IMR-90 (cell line): ENCODE measurements around the gene TMEM163. TPM values are rescaled to one million over a fixed set of nuclear protein-coding genes. Genes with fewer than 3 reads are reported as not detected.

Source experiments
- ATAC-seq: fragments of 200-7000 bp; cut with Tn5 transposase; 2 replicates; pipeline ENCODE4 v1.9.1; 2020; ENCODE audit warnings: low read depth, mild to moderate bottlenecking, moderate library complexity
- BruUV-seq: library from RNA; stranded (reverse); fragments of 400-500 nt; replicated peaks from 2 replicates; lab custom pipeline; 2021; lab: Mats Ljungman, UMichigan
- CTCF ChIA-PET: fragments of 300-600 bp; formaldehyde crosslinking; extraction: SDS; loops from one replicate; lab custom pipeline; 2021; ENCODE audit warnings: antibody characterized with exemption; lab: Yijun Ruan, JAX
- POLR2A ChIA-PET: fragments of 300-600 bp; sonication (Branson Sonifier 250); formaldehyde crosslinking; loops from one replicate; lab custom pipeline; 2022; ENCODE audit warnings: antibody characterized with exemption; ENCODE audit not compliant: unreplicated experiment; lab: Charles Lee
- DNase-seq: peaks from one replicate; pipeline ENCODE4 v3.0.0; 2013
- H2AFZ ChIP-seq: replicated peaks from 2 replicates; pipeline ENCODE3; 2013; ENCODE audit warnings: low read length, mild to moderate bottlenecking; ENCODE audit not compliant: poor library complexity
- H2AK5ac ChIP-seq: 2 replicates; pipeline ENCODE4 v1.6.1; 2013; ENCODE audit warnings: low read depth, low read length, inconsistent platforms
- H2AK9ac ChIP-seq: replicated peaks from 2 replicates; pipeline ENCODE3; 2013; ENCODE audit warnings: mild to moderate bottlenecking, low read depth, low read length, moderate library complexity; ENCODE audit not compliant: poor library complexity
- H2BK120ac ChIP-seq: 2 replicates; pipeline ENCODE4 v1.6.1; 2013; ENCODE audit warnings: low read depth, low read length, inconsistent platforms
- H2BK15ac ChIP-seq: 3 replicates; pipeline ENCODE4 v1.6.1; 2013; ENCODE audit warnings: low read depth, low read length, inconsistent platforms
- H2BK20ac ChIP-seq: 2 replicates; pipeline ENCODE4 v1.6.1; 2013; ENCODE audit warnings: low read depth, mild to moderate bottlenecking, inconsistent platforms, low read length, moderate library complexity
- H2BK5ac ChIP-seq: 2 replicates; pipeline ENCODE4 v1.6.1; 2013; ENCODE audit warnings: mild to moderate bottlenecking, low read depth, low read length, inconsistent platforms; ENCODE audit not compliant: poor library complexity, severe bottlenecking
- H3K14ac ChIP-seq: replicated peaks from 2 replicates; pipeline ENCODE4 v1.6.1; 2013; ENCODE audit warnings: low read depth, low read length, inconsistent platforms
- H3K18ac ChIP-seq: 2 replicates; pipeline ENCODE4 v1.6.1; 2013; ENCODE audit warnings: low read depth, low read length, control low read depth
- H3K23ac ChIP-seq: 2 replicates; pipeline ENCODE4 v1.6.1; 2013; ENCODE audit warnings: low read depth, low read length, inconsistent platforms
- H3K27ac ChIP-seq: 2 replicates; pipeline ENCODE4 v1.5.1; 2013; ENCODE audit warnings: mild to moderate bottlenecking, control low read depth, low read length; ENCODE audit not compliant: insufficient read depth
- H3K27me3 ChIP-seq: 2 replicates; pipeline ENCODE4 v1.6.1; 2013; ENCODE audit warnings: low read length; ENCODE audit not compliant: control insufficient read depth, insufficient read depth
- H3K36me3 ChIP-seq: 2 replicates; pipeline ENCODE4 v1.6.1; 2013; ENCODE audit warnings: low read length, mixed read lengths; ENCODE audit not compliant: control insufficient read depth, insufficient read depth
- H3K4ac ChIP-seq: 2 replicates; pipeline ENCODE4 v1.6.1; 2013; ENCODE audit warnings: low read depth, low read length, inconsistent platforms
- H3K4me1 ChIP-seq: 2 replicates; pipeline ENCODE4 v1.6.1; 2013; ENCODE audit warnings: low read length, mixed read lengths; ENCODE audit not compliant: control insufficient read depth, insufficient read depth
- H3K4me2 ChIP-seq: 2 replicates; pipeline ENCODE4 v1.6.1; 2013; ENCODE audit warnings: low read depth, mild to moderate bottlenecking, control low read depth, low read length, moderate library complexity
- H3K4me3 ChIP-seq: 2 replicates; pipeline ENCODE4 v1.5.1; 2013; ENCODE audit warnings: low read depth, mild to moderate bottlenecking, control low read depth, low read length, moderate library complexity; ENCODE audit not compliant: insufficient read depth
- H3K56ac ChIP-seq: 2 replicates; pipeline ENCODE4 v1.6.1; 2013; ENCODE audit warnings: low read length, inconsistent platforms; ENCODE audit not compliant: insufficient read depth; ENCODE audit errors: extremely low read depth
- H3K79me1 ChIP-seq, 2 experiments: 2 replicates each; pipeline ENCODE4 v1.6.1; 2013; ENCODE audit warnings: low read length in 2 of 2, inconsistent platforms in 1 of 2, low read depth in 1 of 2
- H3K9ac ChIP-seq: 2 replicates; pipeline ENCODE4 v1.6.1; 2013; ENCODE audit warnings: low read depth, low read length, control low read depth
- H3K9me1 ChIP-seq: 2 replicates; pipeline ENCODE4 v1.6.1; 2013; ENCODE audit warnings: low read length, inconsistent platforms; ENCODE audit not compliant: insufficient read depth
- H3K9me3 ChIP-seq: 2 replicates; pipeline ENCODE4 v1.6.1; 2013; ENCODE audit warnings: low read length; ENCODE audit not compliant: control insufficient read depth, insufficient read depth
- H4K20me1 ChIP-seq: 2 replicates; pipeline ENCODE4 v1.6.1; 2013; ENCODE audit warnings: low read length, inconsistent platforms; ENCODE audit not compliant: insufficient read depth
- H4K5ac ChIP-seq: 2 replicates; pipeline ENCODE4 v1.6.1; 2013; ENCODE audit warnings: mild to moderate bottlenecking, low read depth, low read length, control low read depth
- H4K8ac ChIP-seq, 2 experiments: 2 replicates each; pipeline ENCODE4 v1.6.1; 2013; ENCODE audit warnings: low read depth in 2 of 2, low read length in 2 of 2, control low read depth in 1 of 2, inconsistent platforms in 1 of 2
- H4K91ac ChIP-seq: 2 replicates; pipeline ENCODE4 v1.6.1; 2013; ENCODE audit warnings: low read depth, low read length, inconsistent platforms; ENCODE audit not compliant: insufficient read depth
- MXI1 ChIP-seq: IDR thresholded peaks from 2 replicates; pipeline ENCODE4 v1.6.1; 2012; ENCODE audit warnings: low read depth, mild to moderate bottlenecking, low read length, moderate library complexity, borderline replicate concordance
- WGBS, 2 experiments: methylation state at CpG; one replicate each; pipeline versions ENCODE4 v1.1.5 to v1.1.7; 2013; ENCODE audit warnings: missing lambda C conversion rate in 2 of 2; ENCODE audit not compliant: insufficient read length in 1 of 2; ENCODE audit errors: extremely low coverage in 2 of 2; 5-methylcytosine and 5-hydroxymethylcytosine counted together
- dilution Hi-C: fragments of 300-500 bp; cut with HindIII; formaldehyde crosslinking; loops from one replicate; pipeline ENCODE4 v1.14.3; 2018; ENCODE audit warnings: low sequenced_read_pairs; ENCODE audit not compliant: unreplicated experiment
- in situ Hi-C: fragments of 300-500 bp; cut with MboI; formaldehyde crosslinking; loops from 3 replicates; pipeline ENCODE4 v1.14.3; 2019; ENCODE audit warnings: low sequenced_read_pairs, inconsistent platforms, mixed read lengths
- intact Hi-C: fragments of 100-400 bp; cut with micrococcal nuclease; formaldehyde crosslinking; loops from 2 replicates; pipeline ENCODE4 v1.10.0; 2022
- polyA plus RNA-seq, 3 experiments: library from polyadenylated mRNA; depleted of rRNA; stranded (reverse); fragments of >200 nt; gene quantifications; 2 replicates each; pipeline ENCODE4 v1.2.3, GENCODE V29; 2012; ENCODE audit warnings: low replicate concordance in 1 of 3
- total RNA-seq: library from RNA; depleted of rRNA; stranded (reverse); fragments of >200 nt; gene quantifications from 2 replicates; pipeline ENCODE4 v1.2.3, GENCODE V29; 2012
- TF ChIP-seq, protein P1 (sequence below): conservative IDR thresholded peaks from 2 replicates; pipeline ENCODE4 v1.5.1; 2012; ENCODE audit warnings: mild to moderate bottlenecking, low read depth, low read length, improper control_type of control experiment
- TF ChIP-seq, protein P2 (sequence below): fragments of 150-350 bp; IDR thresholded peaks from 2 replicates; pipeline ENCODE4 v1.6.1; 2017; ENCODE audit warnings: mild to moderate bottlenecking, antibody characterized with exemption, low read length, low read depth

The TMEM163 gene
- total and polyA plus RNA-seq, 2 of the 4 experiments (the other 2 are of a cell fraction), result not detected

DNA sequence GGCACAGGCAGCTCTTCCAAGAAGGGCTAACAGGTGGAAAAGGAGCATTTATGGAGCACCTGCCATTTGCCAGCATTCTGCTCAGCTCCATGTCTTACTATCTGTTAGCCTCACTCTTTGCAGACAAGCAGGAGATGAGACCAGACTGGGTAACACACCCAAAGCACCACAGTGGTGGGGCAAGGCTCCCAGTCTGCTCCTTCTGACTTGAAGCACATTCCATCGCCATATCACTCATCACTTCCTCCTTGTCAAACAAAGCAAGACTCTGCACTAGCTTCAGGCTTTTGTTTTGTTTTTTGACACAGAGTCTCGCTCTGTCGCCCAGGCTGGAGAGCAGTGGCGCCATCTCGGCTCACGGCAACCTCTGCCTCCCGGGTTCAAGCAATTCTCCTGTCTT is 282.1 kb downstream of the TMEM163 start:
- peaks cover 45% of the 10 kb centered on the region for H3K36me3 ChIP-seq
- no peaks in the 10 kb centered on the region for H3K27me3 ChIP-seq
- no TSS peak for BruUV-seq
- no peak overlapping the region for H2BK120ac ChIP-seq
- TF ChIP-seq, protein P1, sequence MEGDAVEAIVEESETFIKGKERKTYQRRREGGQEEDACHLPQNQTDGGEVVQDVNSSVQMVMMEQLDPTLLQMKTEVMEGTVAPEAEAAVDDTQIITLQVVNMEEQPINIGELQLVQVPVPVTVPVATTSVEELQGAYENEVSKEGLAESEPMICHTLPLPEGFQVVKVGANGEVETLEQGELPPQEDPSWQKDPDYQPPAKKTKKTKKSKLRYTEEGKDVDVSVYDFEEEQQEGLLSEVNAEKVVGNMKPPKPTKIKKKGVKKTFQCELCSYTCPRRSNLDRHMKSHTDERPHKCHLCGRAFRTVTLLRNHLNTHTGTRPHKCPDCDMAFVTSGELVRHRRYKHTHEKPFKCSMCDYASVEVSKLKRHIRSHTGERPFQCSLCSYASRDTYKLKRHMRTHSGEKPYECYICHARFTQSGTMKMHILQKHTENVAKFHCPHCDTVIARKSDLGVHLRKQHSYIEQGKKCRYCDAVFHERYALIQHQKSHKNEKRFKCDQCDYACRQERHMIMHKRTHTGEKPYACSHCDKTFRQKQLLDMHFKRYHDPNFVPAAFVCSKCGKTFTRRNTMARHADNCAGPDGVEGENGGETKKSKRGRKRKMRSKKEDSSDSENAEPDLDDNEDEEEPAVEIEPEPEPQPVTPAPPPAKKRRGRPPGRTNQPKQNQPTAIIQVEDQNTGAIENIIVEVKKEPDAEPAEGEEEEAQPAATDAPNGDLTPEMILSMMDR, result no peak
- TF ChIP-seq MXI1, result no peak
- TF ChIP-seq, protein P2, sequence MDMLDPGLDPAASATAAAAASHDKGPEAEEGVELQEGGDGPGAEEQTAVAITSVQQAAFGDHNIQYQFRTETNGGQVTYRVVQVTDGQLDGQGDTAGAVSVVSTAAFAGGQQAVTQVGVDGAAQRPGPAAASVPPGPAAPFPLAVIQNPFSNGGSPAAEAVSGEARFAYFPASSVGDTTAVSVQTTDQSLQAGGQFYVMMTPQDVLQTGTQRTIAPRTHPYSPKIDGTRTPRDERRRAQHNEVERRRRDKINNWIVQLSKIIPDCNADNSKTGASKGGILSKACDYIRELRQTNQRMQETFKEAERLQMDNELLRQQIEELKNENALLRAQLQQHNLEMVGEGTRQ, result no peak
- no peak overlapping the region for H3K27ac ChIP-seq
- no peak overlapping the region for H3K4me3 ChIP-seq
- intact Hi-C loops (no loop called here), in situ Hi-C loops (no loop called here), dilution Hi-C loops (no loop called here)
- no peak overlapping the region for H4K5ac ChIP-seq
- H3K18ac ChIP-seq, result no peak overlapping the region
- ChIA-PET POLR2A (no interaction called here), CTCF (interaction anchor here (0.7 to 1.2 kb wide), 3 partner anchors 10 to 14 kb away, joined by 3 to 4 read pairs (median 3); no protein-coding TSS in a partner anchor)
- H4K91ac ChIP-seq, result no peak overlapping the region
- H2BK15ac ChIP-seq, result no peak overlapping the region
- H3K23ac ChIP-seq, result no peak overlapping the region
- no peak overlapping the region for H2AFZ ChIP-seq
- WGBS, 2 experiments, result 100% methylated on average over 1 of the region's 7 CpGs; no CpG with 5 or more reads in 1 of the 2 experiments
- no peaks in the 10 kb centered on the region for H3K9me3 ChIP-seq
- H4K20me1 ChIP-seq, result no peaks in the 10 kb centered on the region
- H2BK5ac ChIP-seq, result no peak overlapping the region
- H3K9me1 ChIP-seq, result peaks cover 20% of the 10 kb centered on the region
- no peak overlapping the region for H3K4ac ChIP-seq
- peak; percentile 16 for DNase-seq
- H2AK5ac ChIP-seq, result no peak overlapping the region
- H3K4me1 ChIP-seq, result peaks cover 10% of the 10 kb centered on the region
- H3K4me2 ChIP-seq, result no peak overlapping the region
- no peak overlapping the region for H3K9ac ChIP-seq
- ATAC-seq, result no peak
- H4K8ac ChIP-seq, result no peak overlapping the region
- H3K56ac ChIP-seq, result no peak overlapping the region
- H2BK20ac ChIP-seq, result no peak overlapping the region
- no peak overlapping the region for H3K14ac ChIP-seq
- H3K79me1 ChIP-seq, result peaks cover 0 to 40% of the 10 kb centered on the region in 2 experiments; a peak in 3 of 4 replicates
- no peak overlapping the region for H2AK9ac ChIP-seq
